Measurements from ENCODE around the gene EML4.
"Not testable (repeated sequence)": the region's sequence is repeated elsewhere in the genome, so short reads cannot be mapped to it uniquely, and the experiment has no call there.

Gene EML4

DNA sequence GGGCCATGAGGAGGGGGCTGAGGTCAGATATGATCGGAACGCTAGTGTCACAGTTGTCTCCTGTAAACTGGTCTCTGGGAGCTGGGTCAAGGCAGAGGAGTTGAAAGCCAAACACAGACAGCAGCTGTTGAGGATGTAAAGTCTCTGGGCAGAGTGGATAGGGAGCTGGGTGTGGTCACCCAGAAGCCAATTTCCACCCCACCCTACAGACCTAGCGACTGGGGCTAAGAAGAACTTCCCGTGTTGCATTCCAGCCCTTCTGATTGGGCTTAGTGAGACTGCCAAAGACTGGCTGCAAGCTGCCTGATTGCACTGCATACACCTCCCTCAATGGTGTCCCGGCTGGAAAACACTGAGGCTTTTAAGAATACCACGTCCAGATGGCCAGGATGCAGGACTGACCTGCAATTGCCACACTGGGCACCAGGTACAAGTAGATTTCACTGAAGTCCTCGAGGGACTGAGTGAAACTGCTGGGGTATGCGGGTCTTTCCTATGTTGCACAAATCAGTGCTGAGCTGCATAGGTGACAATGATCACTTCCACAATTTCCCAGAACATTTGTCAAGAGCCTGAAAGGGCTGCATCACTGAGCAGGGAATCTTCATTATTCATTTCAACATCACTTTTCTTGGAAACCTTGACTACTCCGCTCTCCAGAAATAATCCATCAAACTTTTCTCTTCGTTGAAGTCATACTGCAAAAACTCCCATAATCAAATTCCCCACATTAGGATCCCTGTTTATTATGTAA, 43.1 kb upstream of the EML4 start:
- Histone ChIP-seq H3K9ac (ENCODE audit: low read depth, low read length, poor library complexity, severe bottlenecking) (no peak overlapping the region), H3K4me2 (ENCODE audit: low read depth, low read length, poor library complexity, severe bottlenecking) (no peak overlapping the region), H3K79me2 (ENCODE audit: insufficient read depth, low read length) (no peaks in the 10 kb centered on the region), H3K4me1 (ENCODE audit: insufficient read depth, low read length, poor library complexity, severe bottlenecking) (peaks cover 58% of the 10 kb centered on the region), H2AFZ (ENCODE audit: low read length) (no peak overlapping the region), H3K27me3 (ENCODE audit: insufficient read depth, low read length, poor library complexity, severe bottlenecking) (no peaks in the 10 kb centered on the region), H3K36me3 (ENCODE audit: insufficient read depth, low read length) (no peaks in the 10 kb centered on the region), H3K9me2 (replicated peaks; ENCODE audit: low read depth, low read length) (no peaks in the 10 kb centered on the region), H3K9me3 (ENCODE audit: insufficient read depth, low read depth, low read length) (no peaks in the 10 kb centered on the region), H3F3A (ENCODE audit: low read depth) (no peaks in the 10 kb centered on the region), H3K4me3 (ENCODE audit: low read length, poor library complexity, severe bottlenecking) (no peak overlapping the region), H4K20me1 (ENCODE audit: insufficient read depth, low read length, poor library complexity, severe bottlenecking) (no peaks in the 10 kb centered on the region)
- TF ChIP-seq EZH2phosphoT487 (IDR thresholded peaks at IDR 0.05; ENCODE audit: borderline replicate concordance): no peak
- TF ChIP-seq, protein P1, sequence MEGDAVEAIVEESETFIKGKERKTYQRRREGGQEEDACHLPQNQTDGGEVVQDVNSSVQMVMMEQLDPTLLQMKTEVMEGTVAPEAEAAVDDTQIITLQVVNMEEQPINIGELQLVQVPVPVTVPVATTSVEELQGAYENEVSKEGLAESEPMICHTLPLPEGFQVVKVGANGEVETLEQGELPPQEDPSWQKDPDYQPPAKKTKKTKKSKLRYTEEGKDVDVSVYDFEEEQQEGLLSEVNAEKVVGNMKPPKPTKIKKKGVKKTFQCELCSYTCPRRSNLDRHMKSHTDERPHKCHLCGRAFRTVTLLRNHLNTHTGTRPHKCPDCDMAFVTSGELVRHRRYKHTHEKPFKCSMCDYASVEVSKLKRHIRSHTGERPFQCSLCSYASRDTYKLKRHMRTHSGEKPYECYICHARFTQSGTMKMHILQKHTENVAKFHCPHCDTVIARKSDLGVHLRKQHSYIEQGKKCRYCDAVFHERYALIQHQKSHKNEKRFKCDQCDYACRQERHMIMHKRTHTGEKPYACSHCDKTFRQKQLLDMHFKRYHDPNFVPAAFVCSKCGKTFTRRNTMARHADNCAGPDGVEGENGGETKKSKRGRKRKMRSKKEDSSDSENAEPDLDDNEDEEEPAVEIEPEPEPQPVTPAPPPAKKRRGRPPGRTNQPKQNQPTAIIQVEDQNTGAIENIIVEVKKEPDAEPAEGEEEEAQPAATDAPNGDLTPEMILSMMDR (conservative IDR thresholded peaks at IDR 0.05; ENCODE audit: low read length): no peak

DNA sequence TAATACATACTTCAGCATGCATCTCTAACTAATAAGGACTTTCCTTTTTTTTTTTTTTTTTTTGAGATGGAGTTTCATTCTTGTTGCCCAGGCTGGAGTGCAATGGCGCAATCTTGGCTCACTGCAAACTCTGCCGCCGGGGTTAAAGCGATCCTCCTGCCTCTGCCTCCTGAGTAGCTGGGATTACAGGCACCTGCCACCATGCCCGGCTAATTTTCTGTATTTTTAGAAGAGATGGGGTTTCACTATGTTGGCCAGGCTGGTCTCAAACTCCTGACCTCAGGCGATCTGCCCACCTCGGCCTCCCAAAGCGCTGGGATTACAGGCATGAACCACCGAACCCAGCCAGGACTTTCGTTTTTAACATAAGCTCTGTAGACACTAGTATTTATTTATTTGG, 42.3 kb upstream of the EML4 start:
- Histone ChIP-seq H3K9ac (ENCODE audit: low read depth, low read length, poor library complexity, severe bottlenecking) (peak overlapping the region; percentile 17), H3K4me2 (ENCODE audit: low read depth, low read length, poor library complexity, severe bottlenecking) (peak overlapping the region; percentile 63), H3K4me1 (ENCODE audit: insufficient read depth, low read length, poor library complexity, severe bottlenecking) (peaks cover 67% of the 10 kb centered on the region)
- H3F3A ChIP-seq (ENCODE audit: low read depth); H3K9me2 ChIP-seq (replicated peaks; ENCODE audit: low read depth, low read length); H4K20me1 ChIP-seq (ENCODE audit: insufficient read depth, low read length, poor library complexity, severe bottlenecking); H2AFZ ChIP-seq (ENCODE audit: low read length); H3K27me3 ChIP-seq (ENCODE audit: insufficient read depth, low read length, poor library complexity, severe bottlenecking); H3K9me3 ChIP-seq (ENCODE audit: insufficient read depth, low read depth, low read length); H3K4me3 ChIP-seq (ENCODE audit: low read length, poor library complexity, severe bottlenecking); H3K79me2 ChIP-seq (ENCODE audit: insufficient read depth, low read length); H3K36me3 ChIP-seq (ENCODE audit: insufficient read depth, low read length): not testable (repeated sequence)

DNA sequence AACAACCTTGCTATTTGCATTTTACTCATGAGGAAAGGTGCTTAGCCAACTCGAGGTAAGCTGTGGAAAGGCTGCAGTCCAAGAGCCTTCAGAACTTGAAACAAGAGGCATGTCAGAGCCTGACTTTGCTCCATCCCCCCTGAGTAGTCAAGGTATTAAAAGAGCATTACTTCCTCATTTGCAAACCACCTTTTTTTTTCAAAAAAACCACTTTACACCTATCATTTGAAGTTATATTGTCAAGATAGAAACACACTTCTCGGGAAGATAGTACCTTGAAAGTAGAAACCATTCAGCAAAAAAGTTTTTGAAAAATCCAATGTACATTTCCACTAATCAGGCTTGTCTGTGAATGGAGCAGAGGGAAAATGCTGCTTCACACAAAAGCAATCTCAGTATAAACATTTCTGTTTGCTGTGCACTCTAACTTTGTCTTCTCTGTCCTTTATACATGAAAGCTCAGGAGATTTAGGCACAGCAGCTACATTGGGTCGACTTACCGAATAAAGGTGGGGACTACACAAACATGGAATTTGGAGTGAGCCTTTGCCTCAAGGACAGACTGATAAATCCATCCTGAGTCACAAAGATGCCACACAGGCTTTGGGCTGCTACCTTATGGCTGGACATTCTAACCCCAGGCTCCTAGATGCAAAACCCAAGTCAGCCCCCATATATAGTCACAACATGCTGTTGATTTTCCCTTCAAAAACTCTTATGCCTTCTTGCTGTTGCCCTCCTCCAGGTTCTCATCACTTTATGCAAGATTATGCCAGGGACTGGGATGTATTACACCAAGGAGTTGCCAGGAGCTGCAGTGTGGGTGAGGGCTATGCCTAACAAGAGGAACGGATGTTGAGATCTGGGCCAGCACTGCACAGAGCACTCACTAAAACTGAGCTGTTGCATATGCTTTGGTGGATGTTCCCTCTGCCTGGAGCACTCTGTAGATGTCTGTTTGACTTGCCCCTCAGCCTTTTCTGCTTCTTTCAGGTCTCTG, 41.4 kb upstream of the EML4 start:
- Histone ChIP-seq H3K4me3 (ENCODE audit: low read length, poor library complexity, severe bottlenecking) (no peak overlapping the region), H3K9me3 (ENCODE audit: insufficient read depth, low read depth, low read length) (no peaks in the 10 kb centered on the region), H3K27me3 (ENCODE audit: insufficient read depth, low read length, poor library complexity, severe bottlenecking) (no peaks in the 10 kb centered on the region), H3K36me3 (ENCODE audit: insufficient read depth, low read length) (no peaks in the 10 kb centered on the region), H2AFZ (ENCODE audit: low read length) (no peak overlapping the region), H3K9me2 (replicated peaks; ENCODE audit: low read depth, low read length) (no peaks in the 10 kb centered on the region), H3F3A (ENCODE audit: low read depth) (peaks cover 8% of the 10 kb centered on the region; the same call in 1 of the 2 replicates), H3K4me2 (ENCODE audit: low read depth, low read length, poor library complexity, severe bottlenecking) (peak overlapping the region; percentile 63), H3K9ac (ENCODE audit: low read depth, low read length, poor library complexity, severe bottlenecking) (peak overlapping the region; percentile 17), H3K4me1 (ENCODE audit: insufficient read depth, low read length, poor library complexity, severe bottlenecking) (peaks cover 75% of the 10 kb centered on the region), H3K79me2 (ENCODE audit: insufficient read depth, low read length) (no peaks in the 10 kb centered on the region), H4K20me1 (ENCODE audit: insufficient read depth, low read length, poor library complexity, severe bottlenecking) (no peaks in the 10 kb centered on the region)
- TF ChIP-seq EZH2phosphoT487 (IDR thresholded peaks at IDR 0.05; ENCODE audit: borderline replicate concordance): no peak
- TF ChIP-seq, protein P1 (conservative IDR thresholded peaks at IDR 0.05; ENCODE audit: low read length): no peak
